COLO668 (cell line): ENCODE data around the gene DDR1.

Experiments used
- DNase-seq: peaks from one replicate; lab custom pipeline; 2025; ENCODE audit not compliant: unreplicated experiment; lab: John Stamatoyannopoulos, UW

The DDR1 gene

GRCh38 chr6:30945281-30945680 is 61.0 kb downstream of the DDR1 start:
- no peak for DNase-seq

GRCh38 chr6:30947231-30947630 is 62.9 kb downstream of the DDR1 start:
- no peak for DNase-seq

- DNase-seq, result no peak
These were observed 64.5 kb downstream of the DDR1 start for GRCh38 chr6:30948811-30949210.
